ENCODE data around the gene MAPK8IP3.
A peak's percentile ranks its signal among the peaks of the same experiment; 100 is the strongest.

Gene MAPK8IP3, protein sequence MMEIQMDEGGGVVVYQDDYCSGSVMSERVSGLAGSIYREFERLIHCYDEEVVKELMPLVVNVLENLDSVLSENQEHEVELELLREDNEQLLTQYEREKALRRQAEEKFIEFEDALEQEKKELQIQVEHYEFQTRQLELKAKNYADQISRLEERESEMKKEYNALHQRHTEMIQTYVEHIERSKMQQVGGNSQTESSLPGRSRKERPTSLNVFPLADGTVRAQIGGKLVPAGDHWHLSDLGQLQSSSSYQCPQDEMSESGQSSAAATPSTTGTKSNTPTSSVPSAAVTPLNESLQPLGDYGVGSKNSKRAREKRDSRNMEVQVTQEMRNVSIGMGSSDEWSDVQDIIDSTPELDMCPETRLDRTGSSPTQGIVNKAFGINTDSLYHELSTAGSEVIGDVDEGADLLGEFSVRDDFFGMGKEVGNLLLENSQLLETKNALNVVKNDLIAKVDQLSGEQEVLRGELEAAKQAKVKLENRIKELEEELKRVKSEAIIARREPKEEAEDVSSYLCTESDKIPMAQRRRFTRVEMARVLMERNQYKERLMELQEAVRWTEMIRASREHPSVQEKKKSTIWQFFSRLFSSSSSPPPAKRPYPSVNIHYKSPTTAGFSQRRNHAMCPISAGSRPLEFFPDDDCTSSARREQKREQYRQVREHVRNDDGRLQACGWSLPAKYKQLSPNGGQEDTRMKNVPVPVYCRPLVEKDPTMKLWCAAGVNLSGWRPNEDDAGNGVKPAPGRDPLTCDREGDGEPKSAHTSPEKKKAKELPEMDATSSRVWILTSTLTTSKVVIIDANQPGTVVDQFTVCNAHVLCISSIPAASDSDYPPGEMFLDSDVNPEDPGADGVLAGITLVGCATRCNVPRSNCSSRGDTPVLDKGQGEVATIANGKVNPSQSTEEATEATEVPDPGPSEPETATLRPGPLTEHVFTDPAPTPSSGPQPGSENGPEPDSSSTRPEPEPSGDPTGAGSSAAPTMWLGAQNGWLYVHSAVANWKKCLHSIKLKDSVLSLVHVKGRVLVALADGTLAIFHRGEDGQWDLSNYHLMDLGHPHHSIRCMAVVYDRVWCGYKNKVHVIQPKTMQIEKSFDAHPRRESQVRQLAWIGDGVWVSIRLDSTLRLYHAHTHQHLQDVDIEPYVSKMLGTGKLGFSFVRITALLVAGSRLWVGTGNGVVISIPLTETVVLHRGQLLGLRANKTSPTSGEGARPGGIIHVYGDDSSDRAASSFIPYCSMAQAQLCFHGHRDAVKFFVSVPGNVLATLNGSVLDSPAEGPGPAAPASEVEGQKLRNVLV (N-terminal part only)

DNA sequence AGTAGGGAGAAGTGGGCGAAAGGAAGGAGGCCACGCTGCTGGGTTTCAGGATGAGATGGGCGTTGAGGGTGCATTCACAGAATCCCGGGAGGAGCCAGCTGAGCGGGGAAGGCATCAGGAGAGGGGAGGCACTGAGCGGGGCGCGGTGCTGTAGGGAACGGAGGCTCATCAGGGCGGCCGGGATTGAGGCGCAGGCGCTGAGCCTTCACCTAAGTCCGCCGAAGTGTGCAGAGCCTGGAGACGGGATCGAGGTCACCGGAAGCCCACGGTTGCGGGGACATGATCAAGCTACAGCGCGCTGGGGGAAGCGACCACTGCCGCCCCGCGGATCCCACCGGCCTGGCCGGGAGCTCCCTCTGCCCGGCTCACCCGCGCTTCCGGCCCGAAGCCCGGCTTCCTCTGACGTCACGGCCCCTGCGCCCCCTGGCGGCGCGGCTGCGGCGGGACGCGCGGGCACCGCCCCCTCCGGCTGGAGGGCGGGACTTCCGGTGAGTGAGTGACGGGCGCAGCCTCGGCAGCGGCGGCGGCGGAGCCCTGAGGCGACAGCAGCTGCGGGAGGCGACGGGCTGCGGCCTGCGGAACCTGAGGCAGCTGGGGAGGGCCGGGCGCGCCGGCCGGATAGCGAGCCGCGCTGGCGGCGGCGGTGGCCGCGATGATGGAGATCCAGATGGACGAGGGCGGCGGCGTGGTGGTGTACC lies at the start of gene MAPK8IP3:
Gene MAPK8IP3, plus strand, starts transcription at position 508 of the 698 bp plus-strand sequence. Its CDS starts 145 bp downstream, at position 653.
- ATAC-seq = peak; percentile 89 to 93

GRCh38 chr16:1656808-1657617 lies 49.0 kb upstream of the MAPK8IP3 start:
- no peak for ATAC-seq

GRCh38 chr16:1657841-1658240 lies 48.2 kb upstream of the MAPK8IP3 start:
- no peak for ATAC-seq

GRCh38 chr16:1659031-1659430 lies 47.0 kb upstream of the MAPK8IP3 start:
- no peak for ATAC-seq

- ATAC-seq = no peak
Observed at GRCh38 chr16:1661826-1662225, 44.2 kb upstream of the MAPK8IP3 start.

DNA sequence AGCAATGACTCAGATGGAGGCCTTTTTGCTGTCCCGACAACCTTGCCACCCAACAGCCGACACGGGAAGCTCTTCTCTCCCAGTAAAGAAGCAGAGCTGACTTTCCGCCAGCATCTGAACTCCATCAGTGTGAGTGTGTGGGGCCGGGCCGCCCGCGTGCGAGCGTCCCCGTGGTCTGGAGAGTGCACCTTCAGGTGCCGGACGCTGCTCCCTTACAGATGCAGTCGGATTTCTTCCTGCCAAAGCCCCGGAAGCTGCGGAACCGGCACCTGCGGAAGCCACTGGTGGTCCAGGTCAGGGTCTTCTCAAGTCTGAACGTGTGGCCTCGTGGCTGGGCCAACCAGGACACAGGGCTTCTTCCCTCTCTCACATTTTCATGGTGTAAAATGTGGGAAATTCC lies 43.5 kb upstream of the MAPK8IP3 start:
- no peak for ATAC-seq

- no peak for ATAC-seq
Observed at GRCh38 chr16:1665829-1666228, 40.2 kb upstream of the MAPK8IP3 start.

- no peak for ATAC-seq
Observed at GRCh38 chr16:1666316-1666715, 39.7 kb upstream of the MAPK8IP3 start.

- ATAC-seq = no peak
Observed at GRCh38 chr16:1667271-1667670, 38.7 kb upstream of the MAPK8IP3 start.

DNA sequence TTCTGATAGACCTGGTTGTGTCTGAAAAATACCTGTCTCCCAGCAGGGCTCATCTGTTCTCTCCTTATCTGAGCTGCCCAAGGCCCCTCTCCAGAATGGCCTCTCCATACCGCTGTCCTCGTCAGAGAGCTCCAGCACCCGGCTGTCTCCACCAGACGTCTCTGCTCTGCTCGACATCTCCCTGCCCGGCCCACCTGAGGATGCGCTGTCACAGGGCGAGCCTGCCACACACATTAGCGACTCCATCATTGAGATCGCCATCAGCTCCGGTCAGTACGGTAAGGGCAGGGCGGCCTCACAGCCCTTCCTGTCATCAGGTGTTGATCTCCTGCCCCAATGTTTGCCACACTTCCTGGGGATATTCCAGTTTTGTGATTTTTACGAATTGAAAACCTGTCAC lies 38.1 kb upstream of the MAPK8IP3 start:
- no peak for ATAC-seq

DNA sequence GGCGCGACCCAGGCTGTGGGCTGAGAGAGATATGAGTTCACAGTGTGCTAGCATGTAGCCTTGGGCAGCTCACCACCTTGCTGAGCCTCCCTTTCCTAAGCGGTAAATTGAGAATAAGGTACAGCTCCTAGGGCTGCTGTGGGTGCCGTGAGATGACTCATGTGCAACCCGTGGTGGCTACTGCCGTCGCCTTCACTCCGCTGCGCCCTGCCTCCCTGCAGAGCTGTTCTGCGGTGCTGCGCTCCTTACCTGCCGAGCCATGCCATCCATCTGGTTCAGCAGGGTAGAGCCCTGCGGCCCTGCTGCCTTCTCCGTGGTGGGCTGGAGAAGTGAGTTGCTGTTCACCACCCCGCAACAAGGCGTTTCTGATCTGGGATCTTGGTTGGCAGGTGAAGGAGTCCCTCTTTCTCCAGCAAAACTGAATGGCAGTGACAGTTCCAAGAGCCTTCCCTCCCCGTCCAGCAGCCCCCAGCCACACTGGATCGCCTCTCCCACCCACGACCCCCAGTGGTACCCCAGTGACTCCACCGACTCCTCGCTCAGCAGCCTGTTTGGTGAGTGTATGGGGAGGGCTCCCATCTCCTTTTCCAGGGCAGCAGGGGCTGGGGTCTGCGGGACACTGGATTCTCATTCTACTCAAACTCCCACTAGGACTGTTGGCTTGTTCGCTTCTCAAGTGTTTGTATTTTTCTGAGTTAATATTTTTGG lies 37.2 kb upstream of the MAPK8IP3 start:
- ATAC-seq = no peak

GRCh38 chr16:1669698-1670097 lies 36.3 kb upstream of the MAPK8IP3 start:
- no peak for ATAC-seq

GRCh38 chr16:1670371-1670770 lies 35.6 kb upstream of the MAPK8IP3 start:
- ATAC-seq = no peak

- ATAC-seq = no peak
Observed at GRCh38 chr16:1670866-1671265, 35.1 kb upstream of the MAPK8IP3 start.

DNA sequence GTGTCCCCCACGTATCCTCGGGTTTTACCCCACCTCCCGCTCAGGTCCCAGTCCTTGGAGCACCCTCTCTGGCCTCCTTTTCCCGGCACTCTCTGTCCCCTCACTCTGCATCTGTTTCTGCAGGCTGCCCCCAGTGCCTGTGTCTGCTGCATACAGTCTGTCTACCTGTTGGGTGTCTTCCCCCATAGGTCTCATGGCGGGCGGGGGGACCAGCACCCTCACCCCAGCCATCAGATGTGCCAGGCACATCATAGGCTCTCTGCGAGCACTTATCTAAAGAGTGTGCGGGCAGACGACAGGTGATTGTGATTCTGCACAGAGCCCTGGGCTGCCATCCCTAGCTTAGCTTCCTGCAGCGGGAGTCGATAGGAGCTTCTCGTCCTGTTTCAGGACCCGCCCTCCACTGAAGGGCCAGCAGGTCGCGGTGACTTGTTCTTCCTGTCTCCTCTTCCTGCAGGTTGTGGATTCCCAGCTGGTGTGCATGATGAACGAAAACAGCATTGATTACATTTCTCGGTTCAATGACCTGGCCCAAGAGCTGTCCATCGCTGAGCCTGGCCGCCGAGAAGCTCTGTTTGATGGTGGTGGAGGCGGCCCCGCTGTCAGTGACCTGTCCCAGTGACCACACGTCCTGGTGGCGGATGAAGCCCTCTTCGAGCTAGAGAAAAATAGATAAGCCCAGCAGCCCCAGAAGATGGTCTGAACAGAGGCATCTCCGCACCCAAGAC lies 32.4 kb upstream of the MAPK8IP3 start:
- no peak for ATAC-seq

- ATAC-seq = no peak
Observed at GRCh38 chr16:1674306-1674705, 31.7 kb upstream of the MAPK8IP3 start.

- no peak for ATAC-seq
Observed at GRCh38 chr16:1674751-1675664, 31.0 kb upstream of the MAPK8IP3 start.

DNA sequence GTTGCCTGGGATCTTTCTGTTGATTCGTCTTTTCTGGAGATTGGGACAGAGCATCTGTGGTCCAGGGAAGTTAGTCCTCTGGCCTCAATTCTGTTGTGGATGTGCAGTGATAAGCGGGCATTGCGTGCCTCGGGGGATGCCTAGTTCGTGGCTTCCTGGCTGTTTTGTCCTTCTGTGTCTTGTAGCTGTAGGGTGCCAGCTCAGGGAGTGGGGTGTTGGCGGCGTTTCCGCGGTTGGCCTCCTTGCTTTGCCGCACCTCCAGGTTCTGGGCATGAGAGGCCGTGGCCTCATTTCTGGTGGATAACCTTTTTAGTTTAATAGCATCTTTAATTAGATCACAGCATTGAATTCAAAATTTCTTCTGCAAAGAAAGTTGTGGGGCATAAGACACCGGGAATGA lies 29.3 kb upstream of the MAPK8IP3 start:
- ATAC-seq = no peak

GRCh38 chr16:1677339-1677738 lies 28.7 kb upstream of the MAPK8IP3 start:
- no peak for ATAC-seq
